Activated CD4-positive, alpha-beta T cell treated with anti-CD3 and anti-CD28 coated beads for 48 hours (primary cell): Measurements from ENCODE around the gene ADAP2.
"Not testable (repeated sequence)": the region's sequence is repeated elsewhere in the genome, so short reads cannot be mapped to it uniquely, and the experiment has no call there.

ENCODE experiments used
- DNase-seq: peaks from one replicate; pipeline ENCODE4 v3.0.0-alpha.2; 2020

Gene ADAP2

DNA sequence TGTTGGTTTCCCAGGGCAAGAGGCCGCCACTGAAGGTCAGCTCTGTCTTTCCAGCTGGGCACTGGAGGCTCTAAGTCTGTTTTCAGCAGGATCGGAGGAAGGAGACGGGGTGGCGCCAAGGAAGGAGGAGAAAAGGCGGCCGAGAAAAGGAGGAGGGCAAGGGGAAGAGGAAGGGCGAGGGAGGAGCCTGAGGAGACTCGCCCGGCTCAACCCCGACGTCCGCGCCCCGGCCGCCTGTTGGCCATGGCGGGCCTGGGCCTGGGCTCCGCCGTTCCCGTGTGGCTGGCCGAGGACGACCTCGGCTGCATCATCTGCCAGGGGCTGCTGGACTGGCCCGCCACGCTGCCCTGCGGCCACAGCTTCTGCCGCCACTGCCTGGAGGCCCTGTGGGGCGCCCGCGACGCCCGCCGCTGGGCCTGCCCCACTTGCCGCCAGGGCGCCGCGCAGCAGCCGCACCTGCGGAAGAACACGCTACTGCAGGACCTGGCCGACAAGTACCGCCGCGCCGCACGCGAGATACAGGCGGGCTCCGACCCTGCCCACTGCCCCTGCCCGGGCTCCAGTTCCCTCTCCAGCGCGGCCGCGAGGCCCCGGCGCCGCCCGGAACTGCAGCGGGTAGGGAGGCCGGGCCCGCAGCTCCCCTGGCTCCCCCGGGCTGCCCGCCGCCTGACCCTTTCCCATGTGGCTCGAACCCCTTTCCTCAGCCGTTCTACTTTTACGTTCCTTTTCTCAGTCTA is 49.3 kb downstream of the ADAP2 start, which contains the start of gene RNF135:
Gene RNF135, plus strand, starts transcription at position 209 of the 737 bp plus-strand sequence. Its CDS starts 35 bp downstream, at position 244.
- DNase-seq, result peak; percentile 75

DNA sequence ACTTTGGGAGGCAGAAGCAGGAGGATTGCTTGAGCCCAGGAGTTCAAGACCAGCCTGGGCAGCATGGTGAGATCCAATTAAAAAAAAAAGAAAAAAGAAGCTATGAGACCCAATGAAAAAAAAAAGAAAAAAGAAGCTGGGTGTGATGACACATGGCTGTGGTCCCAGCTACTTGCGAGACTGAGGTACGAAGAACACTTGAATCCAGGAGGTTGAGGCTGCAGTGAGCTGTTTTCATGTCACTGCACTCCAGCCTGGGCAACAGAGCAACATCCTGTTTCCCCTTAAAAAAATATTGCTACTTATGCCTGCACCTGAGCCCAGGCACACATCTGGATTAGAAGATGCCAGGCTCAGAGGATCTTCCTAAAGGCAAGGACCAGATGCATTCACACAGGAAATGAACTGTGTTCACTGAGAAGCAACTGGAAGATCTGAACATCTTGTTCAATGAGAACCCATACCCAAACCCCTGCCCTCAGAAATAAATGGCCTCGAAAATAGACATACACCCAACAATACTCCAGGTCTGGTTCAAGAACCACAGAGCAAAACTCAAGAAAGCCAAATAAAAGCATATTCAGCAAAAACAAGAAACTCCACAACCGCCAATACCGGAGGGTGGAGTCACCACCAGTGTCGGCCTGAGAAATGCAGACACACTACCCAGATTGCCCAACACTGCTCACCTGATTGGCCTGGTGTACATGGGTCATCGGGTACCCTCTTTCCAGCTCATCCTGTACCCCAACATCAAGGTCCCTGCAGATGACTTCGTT is 53.5 kb downstream of the ADAP2 start:
- no peak for DNase-seq

DNA sequence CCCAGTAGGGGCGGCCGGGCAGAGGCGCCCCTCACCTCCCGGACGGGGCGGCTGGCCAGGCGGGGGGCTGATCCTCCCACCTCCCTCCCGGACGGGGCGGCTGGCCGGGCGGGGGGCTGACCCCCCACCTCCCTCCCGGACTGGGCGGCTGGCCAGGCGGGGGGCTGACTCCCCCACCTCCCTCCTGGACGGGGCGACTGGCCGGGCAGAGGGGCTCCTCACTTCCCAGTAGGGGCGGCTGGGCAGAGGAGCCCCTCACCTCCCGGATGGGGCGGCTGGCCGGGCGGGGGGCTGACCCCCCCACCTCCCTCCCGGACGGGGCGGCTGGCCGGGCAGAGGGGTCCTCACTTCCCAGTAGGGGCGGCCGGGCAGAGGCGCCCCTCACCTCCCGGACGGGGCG is 58.2 kb downstream of the ADAP2 start:
- not testable (repeated sequence) for DNase-seq

DNA sequence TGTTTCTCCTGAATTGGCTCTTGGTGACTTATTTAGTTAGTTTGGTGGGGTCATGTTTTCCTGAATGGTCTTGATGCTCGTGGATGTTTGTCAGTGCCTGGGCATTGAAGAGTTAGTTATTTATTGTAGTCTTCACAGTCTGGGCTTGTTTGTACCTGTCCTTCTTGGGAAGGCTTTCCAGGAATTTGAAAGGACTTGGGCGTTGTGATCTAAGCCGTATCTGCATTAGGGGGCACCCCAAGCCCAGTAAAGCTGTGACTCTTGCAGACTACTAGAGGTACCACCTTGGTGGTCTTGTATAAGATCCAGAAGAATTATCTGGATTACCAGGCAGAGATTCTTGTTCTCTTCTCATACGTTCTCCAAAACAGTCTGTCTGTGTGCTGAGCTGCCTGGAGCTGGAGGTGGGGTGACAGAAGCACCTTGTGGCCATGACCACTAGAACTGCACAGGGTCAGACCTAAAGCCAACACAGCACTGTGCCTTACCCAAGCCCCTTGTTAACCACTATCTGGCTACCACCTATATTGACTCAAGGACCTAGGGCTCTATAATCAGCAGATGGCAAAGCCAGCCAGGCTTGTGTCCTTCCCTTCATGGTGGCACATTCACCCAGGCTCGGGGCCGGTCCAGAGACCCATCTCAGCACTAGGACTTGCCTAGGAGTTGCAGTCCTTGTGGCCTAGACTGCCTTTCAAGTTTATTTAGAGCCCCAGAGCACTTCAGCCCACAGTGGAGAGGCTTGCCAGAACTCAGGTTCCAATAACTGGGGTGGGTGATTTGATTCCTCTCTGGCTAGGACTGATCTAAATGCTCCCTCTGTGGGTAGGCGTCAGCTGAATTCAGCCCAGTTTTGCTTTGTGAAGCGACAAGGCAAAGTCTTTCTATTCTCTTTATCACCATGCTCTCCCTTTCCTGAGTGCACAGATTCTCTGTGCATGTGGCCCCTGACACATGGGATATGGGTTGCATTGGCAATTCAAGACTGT is 60.1 kb downstream of the ADAP2 start:
- DNase-seq, result no peak

DNA sequence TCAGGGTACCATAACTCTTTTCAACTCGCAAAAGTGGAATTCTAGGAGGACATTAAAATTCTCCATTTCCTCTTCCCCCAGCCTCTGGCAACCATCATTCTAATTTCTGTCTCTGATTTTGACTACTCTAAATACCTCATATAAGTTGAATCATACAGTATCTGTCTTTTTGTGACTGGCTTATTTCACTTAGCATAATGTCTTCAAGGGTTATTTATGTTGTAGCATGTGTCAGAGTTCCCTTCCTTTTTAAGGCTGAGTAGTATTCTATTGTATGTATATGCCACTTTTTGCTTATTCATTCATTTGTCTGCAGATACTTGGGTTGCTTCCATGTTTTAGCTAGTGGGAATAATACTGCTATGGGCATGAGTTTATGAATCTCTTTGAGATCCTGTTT is 61.1 kb downstream of the ADAP2 start:
- DNase-seq, result no peak

DNA sequence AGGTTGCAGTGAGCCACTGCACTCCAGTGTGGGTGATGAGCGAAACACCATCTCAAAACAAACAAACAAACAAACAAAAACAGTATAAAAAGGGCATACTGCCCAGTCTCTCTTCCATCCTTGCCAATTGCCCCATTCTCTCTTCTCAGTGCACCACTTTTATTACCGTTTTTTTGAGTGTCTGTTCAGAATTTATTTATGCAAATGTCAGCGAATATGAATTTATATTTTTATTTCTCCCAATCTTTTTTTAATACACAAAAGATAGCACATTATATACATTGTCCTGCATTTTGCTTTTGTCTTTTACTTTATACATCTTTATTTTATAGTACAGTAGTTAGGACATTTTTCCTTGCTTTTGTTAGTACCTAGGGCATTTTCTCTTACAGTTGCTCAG is 68.7 kb downstream of the ADAP2 start:
- DNase-seq, result no peak

DNA sequence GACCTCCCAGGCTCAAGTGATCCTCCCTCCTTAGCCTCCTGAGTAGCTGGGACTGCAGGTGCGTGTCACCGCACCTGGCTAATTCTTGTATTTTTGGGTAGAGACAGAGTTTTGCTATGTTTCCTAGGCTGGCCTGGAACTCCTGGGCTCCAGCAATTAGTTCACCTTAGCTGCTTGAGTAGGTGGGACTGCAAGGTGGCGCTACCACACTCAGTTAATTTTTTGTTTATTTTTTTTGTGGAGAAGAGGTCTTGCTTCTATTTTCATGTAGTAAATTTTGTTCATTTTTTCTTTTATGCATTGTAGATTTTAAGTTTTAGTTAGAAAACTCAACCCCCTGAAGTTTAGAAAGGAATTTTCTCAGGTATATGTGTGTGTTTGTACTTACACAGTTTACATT is 70.8 kb downstream of the ADAP2 start:
- DNase-seq, result no peak

DNA sequence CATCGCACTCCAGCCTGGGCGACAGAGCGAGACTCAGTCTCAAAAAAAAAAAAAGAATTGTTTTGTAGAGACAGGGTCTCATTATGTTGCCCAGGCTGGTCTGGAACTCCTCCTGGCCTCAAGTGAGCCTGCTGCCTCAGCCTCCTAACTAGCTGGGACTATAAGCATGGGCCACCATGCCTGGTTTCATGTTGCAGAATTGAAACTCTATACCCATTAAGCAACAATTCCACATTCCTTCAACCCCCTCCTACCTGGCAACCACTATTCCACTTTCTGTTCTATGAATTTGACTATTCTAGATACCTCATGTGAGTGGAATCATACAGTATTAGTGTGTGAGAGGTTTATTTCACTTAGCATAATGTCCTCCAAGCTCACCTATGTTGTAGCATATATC is 73.6 kb downstream of the ADAP2 start:
- DNase-seq, result no peak

DNA sequence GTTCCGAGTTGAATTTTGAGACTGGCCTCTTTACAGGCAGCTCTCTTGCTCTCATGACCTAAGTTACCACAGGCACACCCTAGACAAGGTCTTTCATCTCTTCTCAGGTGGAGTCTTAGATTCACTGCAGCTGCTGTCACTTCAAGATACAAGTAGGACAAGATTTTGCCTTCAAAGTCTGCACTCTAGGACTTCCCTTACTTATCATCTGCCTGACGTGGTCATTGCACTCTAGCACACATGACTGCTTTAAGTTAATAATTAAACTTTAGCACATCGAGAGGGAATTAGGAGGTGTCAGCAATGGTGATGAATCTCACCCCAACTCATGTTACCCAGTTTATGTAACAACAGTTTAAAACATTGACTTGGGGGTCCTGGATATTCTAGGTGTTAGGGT is 74.7 kb downstream of the ADAP2 start:
- no peak for DNase-seq

DNA sequence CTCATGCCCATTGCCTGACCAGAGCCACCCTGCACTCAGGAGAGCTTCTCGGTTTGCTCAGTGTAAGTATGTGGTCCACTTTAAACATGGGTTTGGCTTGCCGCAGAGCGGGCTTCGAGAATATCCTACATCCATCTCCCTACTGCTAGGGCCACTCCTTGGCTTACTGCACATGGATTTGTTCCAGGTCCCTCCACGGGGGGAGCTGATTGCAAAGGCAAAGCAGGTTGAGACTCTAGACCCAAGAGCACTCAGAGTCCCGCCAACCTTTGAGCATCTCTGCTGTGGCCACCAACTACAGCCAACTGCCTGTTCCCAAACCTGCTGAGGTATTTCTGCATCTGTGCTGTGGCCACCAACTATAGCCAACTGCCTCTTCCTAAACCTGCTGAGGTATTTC is 75.5 kb downstream of the ADAP2 start:
- DNase-seq, result no peak

DNA sequence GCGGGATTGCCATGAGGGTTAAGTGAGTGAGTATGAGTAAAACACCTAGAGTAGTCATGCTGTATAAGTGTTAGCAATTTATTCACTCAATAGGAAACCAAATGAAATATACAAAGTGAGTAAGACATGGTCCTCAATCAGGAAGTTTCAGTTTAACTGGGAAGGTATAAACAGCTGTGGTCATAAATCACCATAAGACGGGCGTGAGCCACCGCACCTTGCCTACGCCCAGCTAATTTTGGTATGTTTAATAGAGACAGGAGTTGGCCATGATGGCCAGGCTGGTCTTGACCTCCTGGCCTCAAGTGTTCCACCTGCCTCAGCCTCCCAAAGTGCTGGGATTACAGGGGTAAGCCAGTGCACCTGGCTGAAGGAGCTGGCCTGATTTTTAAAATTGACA is 76.1 kb downstream of the ADAP2 start:
- DNase-seq, result no peak

DNA sequence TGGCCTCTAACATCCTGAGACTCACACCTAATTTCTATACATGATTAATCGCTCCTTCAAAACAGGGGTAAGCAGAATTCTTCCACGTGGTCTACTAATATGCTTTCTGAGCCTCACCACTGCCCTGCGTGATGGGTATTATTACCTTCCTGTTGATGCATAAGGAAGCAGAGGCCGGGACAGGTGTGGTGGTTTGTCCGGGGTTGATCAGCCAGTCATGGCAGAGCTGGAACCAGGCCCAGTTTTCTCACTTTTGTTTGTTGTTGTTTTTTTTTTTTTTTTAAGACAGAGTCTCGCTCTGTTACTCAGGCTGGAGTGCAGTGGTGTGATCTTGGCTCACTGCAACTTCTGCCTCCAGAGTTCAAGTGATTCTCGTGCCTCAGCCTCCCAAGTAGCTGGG is 80.3 kb downstream of the ADAP2 start:
- no peak for DNase-seq

DNA sequence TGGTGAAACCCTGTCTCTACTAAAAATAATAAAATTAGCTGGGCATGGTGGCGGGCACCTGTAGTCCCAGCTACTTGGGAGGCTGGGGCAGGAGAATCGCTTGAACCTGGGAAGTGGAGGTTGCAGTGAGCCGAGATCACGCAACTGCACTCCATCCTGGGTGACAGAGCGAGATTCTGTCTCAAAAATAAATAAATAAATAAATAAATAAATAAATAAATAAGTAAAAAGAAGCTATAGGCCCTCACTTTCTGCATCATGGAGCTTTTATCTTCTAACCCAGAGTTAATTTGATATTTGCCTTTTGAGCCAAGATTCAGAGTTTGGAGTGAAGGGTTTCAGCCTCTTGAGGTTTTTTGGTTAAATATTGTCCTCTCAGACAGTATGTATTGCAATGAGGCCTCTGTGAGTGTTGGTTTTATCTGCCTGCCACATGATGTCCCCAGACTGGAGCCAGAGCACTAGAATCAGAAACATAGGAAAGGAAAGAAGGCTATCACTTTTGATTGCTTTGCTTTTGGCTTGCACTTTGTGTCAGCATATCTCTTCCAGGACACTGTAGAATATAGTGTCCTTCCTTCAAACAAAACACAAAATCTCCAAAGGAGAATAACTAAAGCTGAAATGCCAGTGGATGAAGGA is 81.6 kb downstream of the ADAP2 start:
- no peak for DNase-seq

DNA sequence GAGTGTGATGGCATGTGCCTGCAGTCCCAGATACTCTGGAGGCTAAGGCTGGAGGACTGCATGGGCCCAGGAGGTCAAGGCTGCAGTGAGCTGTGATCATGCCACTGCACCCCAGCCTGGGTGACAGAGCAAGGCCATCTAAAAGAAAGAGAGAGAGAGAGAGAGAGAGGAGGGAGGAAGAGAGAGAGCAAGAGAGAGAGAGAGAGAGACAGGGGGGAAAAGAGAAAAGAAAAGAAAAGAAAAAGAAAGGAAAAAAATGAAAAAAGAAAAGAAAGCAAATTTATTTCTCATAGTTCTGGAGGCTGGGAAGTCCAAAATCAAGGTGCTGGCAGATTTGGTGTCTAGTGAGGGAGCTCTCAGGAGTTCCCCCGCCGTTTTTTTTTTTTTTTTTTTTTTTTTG is 82.4 kb downstream of the ADAP2 start:
- no peak for DNase-seq

DNA sequence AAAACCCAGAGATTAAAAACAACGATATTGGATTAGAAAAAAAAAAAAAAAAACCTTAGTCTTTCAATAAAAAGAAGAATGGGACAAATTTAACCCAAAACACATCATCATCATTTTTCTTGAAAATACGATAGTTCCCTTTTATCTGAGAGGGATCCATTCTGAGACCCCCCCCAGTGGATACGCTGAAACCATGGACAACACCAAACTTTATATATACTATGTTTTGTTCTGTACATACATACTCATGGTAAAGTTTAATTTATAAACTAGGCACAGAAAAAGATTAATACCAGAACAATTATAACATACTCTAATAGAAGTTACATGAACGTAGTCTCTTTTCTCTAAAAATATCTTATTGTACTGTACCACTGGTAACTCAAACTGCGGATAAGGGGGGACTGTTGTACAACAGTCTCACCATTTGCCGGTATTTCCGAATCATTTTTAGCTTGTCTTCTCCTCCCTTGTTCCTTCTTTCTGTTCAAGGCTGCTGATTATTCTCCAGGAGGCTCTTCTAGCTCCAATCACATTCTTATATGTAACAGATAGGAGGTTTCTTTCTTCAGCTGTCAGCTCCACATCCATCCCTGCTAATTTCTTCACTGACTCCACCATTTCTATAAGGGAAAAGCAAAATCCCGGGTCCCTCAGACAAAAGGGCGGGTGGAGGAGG is 86.1 kb downstream of the ADAP2 start:
- DNase-seq, result no peak

DNA sequence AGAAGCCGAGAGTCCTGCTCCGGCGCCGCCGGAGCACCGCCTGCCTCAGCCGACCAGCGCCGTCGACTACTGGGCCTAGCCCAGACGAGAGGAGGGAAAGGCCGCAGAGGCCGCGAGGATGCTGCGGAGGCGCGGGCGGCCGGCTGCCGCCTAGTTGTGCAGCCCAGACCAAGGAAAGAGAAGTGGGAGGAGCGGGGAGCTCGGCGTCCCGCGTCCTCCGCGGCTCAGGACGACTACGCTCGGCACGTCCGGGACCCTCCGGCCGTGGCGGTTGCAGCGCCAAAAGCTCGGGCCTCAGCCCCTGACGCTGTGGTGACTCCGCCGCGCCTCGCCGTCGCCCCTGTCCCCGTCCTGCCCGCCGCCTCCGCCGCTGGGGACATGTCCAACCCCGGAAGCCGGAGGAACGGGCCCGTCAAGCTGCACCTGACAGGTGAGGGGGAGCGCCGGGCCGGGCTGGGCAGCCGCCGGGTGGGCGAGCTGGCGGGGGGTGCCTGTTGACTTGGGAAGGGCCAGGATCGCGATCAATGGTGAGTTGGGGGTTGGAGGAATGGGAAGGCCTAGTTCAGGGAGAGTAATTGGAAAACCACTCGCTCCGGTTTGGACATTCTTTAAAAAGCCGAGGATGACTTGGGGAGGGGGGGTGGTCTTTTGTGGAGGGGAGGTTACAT is 86.8 kb downstream of the ADAP2 start:
- DNase-seq, result peak; percentile 60
